ENCODE results near the gene SLC22A3. TPM values are rescaled to one million over a fixed set of nuclear protein-coding genes. Genes with fewer than 3 reads are reported as not detected.
"Not testable (repeated sequence)": the region's sequence is repeated elsewhere in the genome, so short reads cannot be mapped to it uniquely, and the experiment has no call there.

The SLC22A3 gene
- total RNA-seq, 1 donor from 2014 or later: 1.2 TPM

DNA sequence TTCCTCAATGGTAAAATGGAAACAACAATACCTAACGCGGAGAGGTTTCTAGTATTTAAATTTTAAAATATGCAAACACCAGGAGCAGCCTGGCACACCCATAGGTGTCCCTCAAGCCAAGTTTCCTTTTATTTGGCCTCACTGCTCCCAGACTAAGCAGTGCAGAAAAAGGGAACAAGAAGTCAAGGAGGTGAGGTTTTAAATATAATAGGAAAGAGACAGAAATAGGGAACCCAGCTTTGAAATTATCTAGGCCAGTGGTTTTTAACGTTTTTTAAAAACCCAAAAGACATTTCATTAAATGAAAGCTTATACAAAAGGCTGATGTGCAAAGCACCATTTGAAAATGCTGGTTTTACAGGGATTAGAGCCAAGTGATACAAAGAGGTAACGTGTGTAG lies 109.6 kb downstream of the SLC22A3 start:
- ATAC-seq (ENCODE audit: poor library complexity) (no peak), DNase-seq (no peak)
- intact Hi-C loops (cut with DNase I): loop anchor here (5.0 kb wide), 1 partner anchor 596 kb away; no protein-coding TSS in a partner anchor

GRCh38 chr6:160461641-160462040 lies 113.5 kb downstream of the SLC22A3 start:
- ATAC-seq (ENCODE audit: poor library complexity): no peak
- intact Hi-C loops (cut with DNase I): no loop called here
- no peak for DNase-seq

DNA sequence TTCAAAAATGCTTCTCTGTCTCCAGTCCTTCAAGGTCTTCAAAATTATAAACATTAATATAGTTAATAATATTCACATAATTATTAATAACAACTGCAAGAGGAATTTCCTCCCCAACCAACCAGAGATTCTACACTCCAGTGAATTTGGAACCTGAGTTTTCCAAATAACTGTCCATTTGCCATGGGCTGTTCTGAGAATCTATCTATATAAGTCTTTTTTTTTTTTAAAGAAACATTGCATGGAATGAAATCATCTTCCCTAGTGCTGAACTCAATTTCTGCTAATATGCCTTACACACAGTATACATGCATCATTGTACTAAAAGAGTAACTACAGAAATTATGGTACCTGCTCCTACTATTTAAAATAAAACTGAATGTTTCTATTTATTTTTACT lies 113.9 kb downstream of the SLC22A3 start:
- intact Hi-C loops (cut with DNase I): no loop called here

GRCh38 chr6:160462551-160463109 lies 114.5 kb downstream of the SLC22A3 start:
- ATAC-seq (ENCODE audit: poor library complexity) (no peak), DNase-seq (no peak)
- intact Hi-C loops (cut with DNase I): no loop called here

More for the DNA sequence above, 113.9 kb downstream of the SLC22A3 start:
- ATAC-seq (ENCODE audit: poor library complexity) (no peak), DNase-seq (no peak)

- ATAC-seq (ENCODE audit: poor library complexity): no peak
- intact Hi-C loops (cut with DNase I): no loop called here
- DNase-seq: no peak
Observed at GRCh38 chr6:160464744-160465143, 116.6 kb downstream of the SLC22A3 start.

DNA sequence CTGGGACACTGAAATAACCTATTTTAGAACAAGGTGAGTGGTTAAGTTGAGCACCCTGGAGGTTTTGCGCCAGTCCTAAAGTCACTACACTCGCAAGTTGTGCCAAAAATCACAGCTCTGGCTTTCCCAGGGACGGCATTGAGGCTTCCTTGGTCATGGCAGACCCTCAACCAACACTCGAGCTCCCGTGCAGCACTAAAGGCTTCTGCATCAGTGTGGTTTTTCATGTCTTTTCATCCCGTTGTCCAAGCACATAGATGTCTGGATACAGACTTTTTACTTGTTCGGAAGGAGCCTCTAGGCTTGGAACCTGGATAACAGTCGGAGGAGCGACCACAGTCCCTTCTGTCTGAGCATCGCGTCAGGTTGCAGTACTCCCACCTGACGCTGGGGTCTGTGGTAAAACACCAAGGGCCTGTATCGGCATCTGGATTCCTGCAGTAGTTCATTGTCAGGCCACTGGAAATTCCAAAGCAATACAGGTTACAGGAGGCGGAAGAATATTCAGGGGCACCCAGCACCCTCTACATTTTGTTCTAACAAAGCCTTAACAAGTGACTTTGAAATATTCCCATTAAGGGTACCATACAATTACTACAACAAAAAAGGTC lies 119.2 kb downstream of the SLC22A3 start:
- ATAC-seq (ENCODE audit: poor library complexity); intact Hi-C loops (cut with DNase I); DNase-seq: not testable (repeated sequence)

- no peak for ATAC-seq (ENCODE audit: poor library complexity)
- intact Hi-C loops (cut with DNase I): no loop called here
- no peak for DNase-seq
Observed at GRCh38 chr6:160469153-160469552, 121.0 kb downstream of the SLC22A3 start.

- ATAC-seq (ENCODE audit: poor library complexity); DNase-seq; intact Hi-C loops (cut with DNase I): not testable (repeated sequence)
Observed at GRCh38 chr6:160476056-160476455, 127.9 kb downstream of the SLC22A3 start.

DNA sequence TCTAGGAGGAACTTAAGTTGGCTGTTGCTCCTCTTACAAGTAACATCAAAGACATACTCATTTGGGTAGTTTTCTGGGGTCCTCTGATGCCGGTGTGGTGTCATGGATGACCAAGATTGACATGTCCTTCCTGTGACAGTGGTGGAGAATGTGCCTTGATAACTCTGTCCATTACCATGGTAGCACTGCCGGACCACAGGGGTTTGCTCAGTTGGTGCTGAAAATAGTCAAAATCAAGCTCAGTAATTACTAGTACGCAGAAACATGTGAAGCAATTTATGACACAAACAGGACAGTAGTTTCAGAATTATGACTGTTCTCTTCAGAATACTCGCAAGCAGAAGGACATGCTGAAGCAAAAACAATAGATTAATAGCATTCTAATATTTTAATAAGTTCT lies 128.9 kb downstream of the SLC22A3 start:
- intact Hi-C loops (cut with DNase I); ATAC-seq (ENCODE audit: poor library complexity); DNase-seq: not testable (repeated sequence)

DNA sequence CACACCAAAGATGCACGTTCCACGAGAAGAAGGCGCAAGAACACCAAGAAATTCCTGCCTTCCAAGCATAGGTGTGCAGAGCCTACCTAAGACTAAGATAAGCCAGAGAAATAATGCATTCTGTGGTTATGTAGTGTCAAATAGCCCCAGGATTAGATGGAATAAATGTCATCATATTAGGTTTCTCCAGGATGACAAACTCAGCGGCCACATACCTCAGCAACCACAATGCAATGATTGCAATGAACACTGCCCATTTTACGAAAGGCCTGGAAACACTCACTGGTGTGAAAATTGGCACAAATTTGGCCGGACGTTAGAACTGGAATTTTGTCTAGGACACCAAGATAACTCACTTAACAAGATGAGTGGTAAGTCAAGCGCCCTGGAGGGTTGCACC lies 129.7 kb downstream of the SLC22A3 start:
- intact Hi-C loops (cut with DNase I): no loop called here
- ATAC-seq (ENCODE audit: poor library complexity) (no peak), DNase-seq (no peak)

DNA sequence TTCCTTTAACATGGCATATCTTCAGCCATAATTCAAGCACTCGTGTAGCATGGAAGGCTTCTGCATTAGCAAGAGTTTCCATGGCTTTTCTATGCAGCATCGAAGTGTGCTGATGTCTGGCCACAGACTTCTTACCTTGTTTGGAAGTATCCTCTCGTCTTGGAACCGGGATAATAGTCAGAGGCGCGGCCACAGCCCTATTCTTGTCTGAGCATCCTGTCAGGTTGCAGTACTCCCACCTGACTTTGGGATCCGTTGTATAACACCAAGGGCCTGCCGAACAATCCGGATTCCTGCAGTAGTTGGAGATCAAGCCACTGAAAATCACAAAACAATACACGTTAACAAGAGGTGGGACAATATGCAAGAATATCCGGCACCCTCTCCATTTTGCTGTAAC lies 138.9 kb downstream of the SLC22A3 start:
- DNase-seq (no peak), ATAC-seq (ENCODE audit: poor library complexity) (no peak)
- intact Hi-C loops (cut with DNase I): no loop called here

- ATAC-seq (ENCODE audit: poor library complexity) (no peak), DNase-seq (no peak)
- intact Hi-C loops (cut with DNase I): no loop called here
Observed at GRCh38 chr6:160489091-160489490, 140.9 kb downstream of the SLC22A3 start.

- DNase-seq (no peak), ATAC-seq (ENCODE audit: poor library complexity) (no peak)
- intact Hi-C loops (cut with DNase I): no loop called here
Observed at GRCh38 chr6:160494576-160494975, 146.4 kb downstream of the SLC22A3 start.

DNA sequence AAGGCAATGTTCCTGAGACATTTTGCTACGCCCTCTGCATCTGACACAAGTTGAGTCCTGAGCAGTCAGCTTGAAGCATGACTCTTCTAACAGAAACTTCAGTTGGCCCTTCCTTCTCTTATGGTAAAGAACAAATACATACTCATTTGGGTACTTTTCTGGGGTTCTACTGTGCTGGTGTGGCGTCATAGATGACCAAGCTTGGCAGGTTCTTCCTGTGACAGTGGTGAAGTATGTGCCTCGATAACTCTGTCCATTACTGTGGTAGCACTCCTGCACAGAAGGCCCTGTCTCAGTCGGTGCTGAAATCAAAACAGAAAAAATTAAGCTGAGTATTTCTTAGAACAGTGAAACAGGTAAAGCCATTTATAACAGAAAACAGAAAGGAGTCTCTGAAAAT lies 152.5 kb downstream of the SLC22A3 start:
- DNase-seq (no peak), ATAC-seq (ENCODE audit: poor library complexity) (no peak)
- intact Hi-C loops (cut with DNase I): no loop called here

Other genes starting within 250 kb of the SLC22A3 start
- 0.35 TPM for gene SLC22A1, start 226.6 kb upstream of the SLC22A3 start, total RNA-seq
- not detected for gene SLC22A2, start 89.6 kb upstream of the SLC22A3 start, total RNA-seq